Activated CD8-positive, alpha-beta memory T cell treated with anti-CD3 and anti-CD28 coated beads, Interleukin-2, amount 50 U/mL, for 24 hours (primary cell): ENCODE results near the gene IMMT.

Source experiments
- DNase-seq: peaks from one replicate; pipeline ENCODE4 v3.0.0-alpha.2; 2020; ENCODE audit errors: extremely low read depth

Gene IMMT

DNA sequence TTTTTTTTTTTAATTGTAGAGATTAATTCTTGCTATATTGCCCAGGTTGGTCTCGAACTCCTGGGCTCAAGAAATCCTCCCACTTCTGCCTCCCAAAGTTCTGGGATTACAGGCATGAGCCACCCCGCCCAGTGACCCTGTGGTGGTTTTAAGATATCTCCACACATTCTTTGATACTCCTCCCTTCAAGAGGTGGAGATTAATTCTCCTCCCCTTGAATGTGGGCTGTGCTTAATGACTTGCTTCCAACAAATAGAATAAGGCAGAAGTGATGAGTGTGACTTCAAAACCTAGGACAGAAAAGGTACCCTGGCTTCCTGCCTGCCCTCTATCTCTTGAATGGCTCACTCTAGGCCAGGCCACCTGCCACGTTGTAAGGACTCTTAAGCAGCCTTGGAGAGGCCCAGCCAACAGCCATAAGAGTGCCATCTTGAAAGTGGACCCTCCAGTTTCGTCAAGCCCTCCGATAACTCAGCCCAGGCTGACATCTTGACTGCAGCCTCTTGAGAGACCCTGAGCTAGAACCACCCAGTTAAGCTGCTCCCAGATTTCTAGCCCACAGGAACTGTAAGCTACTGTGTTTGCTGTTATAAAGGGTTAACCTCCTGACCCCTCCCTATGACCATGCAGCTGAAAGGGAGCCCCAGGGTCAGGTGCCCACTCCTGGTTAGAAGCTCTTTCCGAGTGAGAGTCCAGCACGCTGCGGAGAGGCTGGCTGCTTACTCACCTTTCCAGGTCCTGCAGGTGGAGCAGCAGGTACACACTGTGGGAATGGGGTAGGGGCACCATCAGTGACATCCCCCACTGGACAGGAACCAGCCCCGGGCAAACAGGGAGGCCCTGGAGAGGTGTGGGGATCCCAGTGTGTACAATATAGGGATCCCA lies 31.6 kb upstream of the IMMT start:
- DNase-seq: no peak

DNA sequence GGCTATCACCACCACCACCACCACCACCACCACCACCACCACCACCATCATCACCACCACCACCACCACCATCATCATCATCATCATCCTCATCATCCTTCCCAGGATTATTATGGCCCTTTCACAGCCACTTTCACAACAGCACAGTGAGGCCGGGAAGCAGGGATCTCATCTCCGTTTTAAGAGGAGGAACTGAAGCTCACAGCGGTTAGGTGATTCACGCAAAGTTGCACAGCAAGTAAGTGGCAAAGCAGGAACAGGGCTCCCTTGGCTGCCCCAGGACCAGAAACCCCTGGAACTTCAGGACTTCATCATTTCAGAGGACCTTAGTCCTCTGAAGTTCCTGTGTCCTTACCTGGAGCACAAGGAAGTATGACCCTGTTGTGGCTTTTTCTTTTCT lies 30.8 kb upstream of the IMMT start:
- no peak for DNase-seq

DNA sequence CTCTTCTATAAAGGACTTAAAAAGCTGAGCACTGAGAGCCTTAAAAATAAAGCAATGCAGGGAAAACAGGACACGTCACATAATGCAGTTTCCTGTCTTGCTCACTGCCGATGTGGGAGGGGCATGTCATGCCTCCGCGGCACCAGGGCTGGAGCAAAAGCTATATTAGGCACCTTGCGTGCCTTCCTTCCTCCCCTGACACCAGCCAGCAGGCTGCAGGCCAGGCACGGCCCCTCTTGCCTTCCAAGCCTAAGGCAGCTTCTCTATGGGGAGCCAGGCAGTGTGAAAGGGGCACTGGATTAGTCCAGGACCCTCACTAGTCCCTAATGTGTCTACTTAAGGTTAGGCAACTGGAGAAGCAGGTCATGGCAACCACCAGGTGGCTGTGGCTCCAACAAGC lies 30.3 kb upstream of the IMMT start:
- no peak for DNase-seq

DNA sequence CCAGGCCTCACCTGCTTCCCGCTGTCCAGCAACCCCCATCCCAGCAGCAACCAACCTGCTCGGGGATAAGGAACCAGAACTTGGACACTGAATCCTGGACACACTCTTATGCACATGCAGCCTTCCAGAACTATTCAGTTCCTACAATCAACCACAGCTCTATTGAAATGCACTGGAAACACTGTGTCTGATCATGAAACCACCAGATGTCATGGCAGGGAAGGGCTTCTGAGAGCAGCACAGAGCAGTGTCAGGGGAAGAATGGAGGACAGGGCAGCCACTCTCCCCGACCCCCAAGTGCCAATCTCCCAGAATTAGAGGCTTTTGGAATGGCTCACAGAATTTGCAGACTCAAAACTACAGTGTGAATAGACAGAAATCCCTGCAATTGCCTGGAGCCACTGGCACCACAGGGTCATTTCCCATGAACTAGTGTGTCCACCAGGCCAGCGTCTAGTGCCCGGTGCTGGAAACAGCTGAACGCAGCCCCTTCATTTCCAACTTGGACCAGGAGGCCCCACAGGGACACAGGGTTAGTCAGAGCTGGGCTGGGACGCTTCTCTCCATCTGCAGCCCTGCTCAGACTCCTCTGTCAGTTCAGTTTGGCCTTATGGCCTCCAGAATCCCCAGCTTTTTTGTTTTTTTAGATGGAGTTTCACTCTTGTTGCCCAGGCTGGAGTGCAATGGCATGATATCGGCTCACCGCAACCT lies 29.5 kb upstream of the IMMT start:
- no peak for DNase-seq

GRCh38 chr2:86223927-86224560 lies 28.8 kb upstream of the IMMT start:
- no peak for DNase-seq

- no peak for DNase-seq
Measured at GRCh38 chr2:86223140-86223926, 28.1 kb upstream of the IMMT start.

GRCh38 chr2:86221066-86221684 lies 25.9 kb upstream of the IMMT start:
- DNase-seq: no peak

DNA sequence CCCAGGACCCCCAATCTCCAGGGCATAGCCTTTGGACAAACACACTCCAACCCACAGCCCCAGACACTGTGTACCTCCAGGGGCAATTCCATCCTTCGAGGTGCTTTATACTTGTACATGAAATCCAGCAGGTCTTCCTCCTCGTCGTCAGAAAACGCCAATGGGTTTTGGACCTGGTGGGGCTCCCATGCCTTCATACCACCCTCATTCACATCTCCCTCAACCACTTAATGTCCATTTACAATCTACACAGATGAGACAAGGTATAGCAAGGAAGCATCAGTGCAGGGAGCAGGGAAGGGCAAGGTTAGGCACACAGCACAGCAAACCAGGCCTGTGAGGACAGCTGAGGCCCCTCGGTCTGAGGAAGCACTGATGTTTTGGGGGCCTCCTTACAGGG lies 24.6 kb upstream of the IMMT start:
- DNase-seq: no peak

- no peak for DNase-seq
Measured at GRCh38 chr2:86218124-86218523, 22.9 kb upstream of the IMMT start.

GRCh38 chr2:86216575-86217555 lies 21.6 kb upstream of the IMMT start:
- no peak for DNase-seq

GRCh38 chr2:86214503-86214832 lies 19.2 kb upstream of the IMMT start:
- DNase-seq: no peak

GRCh38 chr2:86213699-86214502 lies 18.6 kb upstream of the IMMT start:
- DNase-seq: no peak

DNA sequence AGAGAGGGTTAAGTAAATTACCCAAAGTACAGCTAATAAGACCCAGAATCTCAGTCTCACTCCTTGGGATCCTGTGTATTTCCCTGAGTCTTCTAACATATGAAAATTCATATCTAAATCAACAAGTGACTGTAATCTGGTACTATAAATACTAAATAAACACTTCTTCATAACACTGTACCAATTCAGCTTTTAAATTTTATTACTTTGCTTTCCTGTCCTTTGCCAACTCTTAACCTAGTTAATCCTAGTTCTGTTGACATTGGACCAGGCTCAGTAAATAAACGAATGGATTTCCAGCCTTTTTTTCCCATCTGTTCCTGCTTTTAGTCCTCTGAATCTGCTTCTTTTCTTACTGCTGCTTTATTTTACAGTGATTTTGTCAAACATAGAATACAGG lies 17.8 kb upstream of the IMMT start:
- no peak for DNase-seq

DNA sequence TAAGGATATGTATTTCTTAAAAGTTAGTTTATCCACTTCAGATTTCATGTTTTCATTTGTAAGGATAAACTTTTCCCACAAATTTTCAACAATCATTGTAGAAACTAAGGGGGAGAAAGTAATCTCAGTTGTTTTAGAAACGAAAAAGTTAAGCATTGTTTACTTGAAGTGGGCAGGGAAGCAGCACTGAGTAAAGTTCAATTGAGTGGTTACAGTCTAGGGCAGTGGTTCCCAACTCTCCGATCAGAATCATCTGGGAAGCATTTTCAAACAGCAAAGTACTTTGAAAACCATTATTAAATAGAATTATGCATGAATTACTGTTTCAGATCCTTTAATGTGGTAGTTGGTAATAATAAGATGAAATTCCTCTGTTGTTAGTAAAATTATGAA lies 16.5 kb upstream of the IMMT start:
- DNase-seq: no peak

GRCh38 chr2:86211033-86211795 lies 16.0 kb upstream of the IMMT start:
- no peak for DNase-seq

DNA sequence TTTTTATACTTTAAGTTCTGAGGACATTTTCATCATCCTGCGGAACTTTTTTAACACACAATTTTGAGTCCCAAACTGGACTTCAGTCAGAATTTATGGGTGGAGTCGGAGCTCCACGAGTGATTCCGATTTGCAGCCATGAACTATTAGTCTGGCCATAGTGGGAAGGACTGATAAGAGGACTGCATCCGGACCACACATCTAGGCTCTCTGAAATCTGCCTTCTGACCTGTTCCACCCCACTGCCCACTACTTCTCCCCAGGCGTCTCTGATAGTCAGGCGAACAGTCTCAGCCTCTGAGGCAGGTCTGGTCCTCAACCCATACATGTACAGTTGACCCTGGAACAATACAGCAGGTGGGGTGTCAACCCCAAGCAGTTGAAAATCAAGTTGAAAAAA lies 9.2 kb upstream of the IMMT start:
- no peak for DNase-seq

DNA sequence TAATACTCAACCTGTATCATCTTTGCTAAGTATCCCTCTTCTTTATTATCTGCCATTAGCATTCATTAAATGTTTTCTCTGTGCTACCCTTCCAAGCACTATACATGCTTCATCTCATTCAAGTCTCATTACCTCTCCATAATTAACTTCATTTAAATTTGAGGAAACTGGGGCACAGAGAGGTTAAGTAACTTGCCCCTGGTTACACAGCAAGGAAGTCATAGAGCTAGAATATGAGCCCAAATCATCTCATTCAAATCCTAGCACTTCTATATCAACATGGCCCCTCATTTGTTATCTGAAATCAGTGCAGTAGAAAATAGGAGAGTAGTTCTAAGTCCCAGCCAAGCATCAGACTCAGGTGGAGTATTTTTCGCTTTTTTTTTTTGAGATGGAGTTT lies 8.4 kb upstream of the IMMT start:
- no peak for DNase-seq

DNA sequence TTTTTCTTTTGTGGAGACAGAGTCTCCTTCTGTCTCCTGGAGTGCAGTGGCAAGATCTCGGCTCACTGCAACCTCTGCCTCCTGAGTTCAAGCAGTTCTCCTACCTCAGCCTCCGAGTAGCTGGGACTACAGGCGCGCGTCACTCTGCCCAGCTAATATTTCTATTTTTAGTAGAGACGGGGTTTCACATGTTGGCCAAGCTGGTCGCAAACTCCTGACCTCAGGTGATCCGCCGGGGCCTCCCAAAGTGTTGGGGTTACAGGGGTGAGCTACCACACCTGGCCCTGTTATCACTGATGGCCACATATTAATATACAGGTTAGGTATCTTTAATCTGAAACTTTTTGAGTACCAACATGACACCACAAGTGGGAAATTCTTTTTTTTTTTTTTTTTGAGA lies 7.4 kb upstream of the IMMT start:
- DNase-seq: no peak

DNA sequence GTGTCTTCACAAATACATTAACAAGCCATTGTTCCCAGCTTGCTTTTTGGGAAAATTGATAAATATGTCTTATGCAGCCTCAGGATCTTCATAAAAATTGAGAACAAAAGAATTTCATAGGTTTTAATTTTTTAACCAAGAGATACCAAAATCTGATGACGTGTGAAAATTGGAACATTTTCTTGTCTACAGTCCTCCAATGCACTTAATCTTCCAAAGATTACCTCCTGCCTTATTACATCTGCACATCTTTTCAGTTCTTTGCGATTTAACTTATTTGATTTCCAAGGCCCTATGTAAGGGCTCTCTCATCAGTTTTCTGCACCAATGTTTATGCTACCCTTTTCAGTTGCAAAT lies 7.1 kb upstream of the IMMT start:
- no peak for DNase-seq
